Uterus (tissue), 2 donors: ENCODE data around the gene HECW1.

Experiments used
- POLR2A ChIP-seq, 2 donors: fragments of 450-650 bp; IDR thresholded peaks; one replicate each; pipeline ENCODE4 v1.6.1; 2016; ENCODE audit warnings: antibody characterized with exemption in 2 of 2, mild to moderate bottlenecking in 1 of 2, moderate library complexity in 1 of 2
- TF ChIP-seq, protein P1 (sequence below), 4 experiments: fragments of 200-600 bp in 2 of 4; fragments of 450-650 bp in 2 of 4; sonication (generic) in 2 of 4; IDR thresholded peaks; one replicate each; pipeline ENCODE4 v1.5.1; 2016 to 2019; ENCODE audit warnings: antibody characterized with exemption in 4 of 4, mild to moderate bottlenecking in 2 of 4, moderate library complexity in 1 of 4

DNA sequence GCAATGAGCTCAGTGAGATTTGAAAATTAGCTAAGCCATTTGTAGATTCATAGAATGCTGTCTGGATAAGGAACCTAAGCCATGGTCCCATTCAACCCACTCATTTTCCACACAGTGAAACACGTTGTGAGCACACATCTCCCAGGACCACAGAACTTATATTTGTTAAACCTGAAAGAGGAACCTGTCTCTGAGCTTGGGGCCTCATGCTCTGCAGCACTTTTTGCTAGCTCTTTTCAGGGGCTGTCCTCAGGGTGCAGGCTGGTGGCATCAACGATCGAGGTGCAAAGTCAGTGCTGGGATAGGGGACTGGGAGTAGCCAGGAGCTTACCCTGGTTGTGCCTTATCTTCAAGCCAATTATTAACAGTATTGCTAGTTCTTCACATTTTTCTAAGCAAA lies 11.9 kb downstream of the HECW1 start:
- TF ChIP-seq POLR2A (IDR thresholded peaks at IDR 0.05), result no peak
- TF ChIP-seq, protein P1, sequence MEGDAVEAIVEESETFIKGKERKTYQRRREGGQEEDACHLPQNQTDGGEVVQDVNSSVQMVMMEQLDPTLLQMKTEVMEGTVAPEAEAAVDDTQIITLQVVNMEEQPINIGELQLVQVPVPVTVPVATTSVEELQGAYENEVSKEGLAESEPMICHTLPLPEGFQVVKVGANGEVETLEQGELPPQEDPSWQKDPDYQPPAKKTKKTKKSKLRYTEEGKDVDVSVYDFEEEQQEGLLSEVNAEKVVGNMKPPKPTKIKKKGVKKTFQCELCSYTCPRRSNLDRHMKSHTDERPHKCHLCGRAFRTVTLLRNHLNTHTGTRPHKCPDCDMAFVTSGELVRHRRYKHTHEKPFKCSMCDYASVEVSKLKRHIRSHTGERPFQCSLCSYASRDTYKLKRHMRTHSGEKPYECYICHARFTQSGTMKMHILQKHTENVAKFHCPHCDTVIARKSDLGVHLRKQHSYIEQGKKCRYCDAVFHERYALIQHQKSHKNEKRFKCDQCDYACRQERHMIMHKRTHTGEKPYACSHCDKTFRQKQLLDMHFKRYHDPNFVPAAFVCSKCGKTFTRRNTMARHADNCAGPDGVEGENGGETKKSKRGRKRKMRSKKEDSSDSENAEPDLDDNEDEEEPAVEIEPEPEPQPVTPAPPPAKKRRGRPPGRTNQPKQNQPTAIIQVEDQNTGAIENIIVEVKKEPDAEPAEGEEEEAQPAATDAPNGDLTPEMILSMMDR (IDR thresholded peaks at IDR 0.05), result no peak
